SU-DHL-6 (cell line): Measurements from ENCODE around the gene PPP1R2.
A peak's percentile ranks its signal among the peaks of the same experiment; 100 is the strongest.

Experiments
- H2AFZ ChIP-seq: fragments of 200-600 bp; sonication (generic); 2 replicates; pipeline ENCODE4 v1.6.1; 2014; ENCODE audit warnings: low read depth, mild to moderate bottlenecking, moderate library complexity, mixed read lengths, antibody characterized with exemption, low read length; ENCODE audit not compliant: severe bottlenecking
- H3F3A ChIP-seq: fragments of 200-600 bp; shearing (Covaris generic); 2 replicates; pipeline ENCODE4 v1.6.0; 2016; ENCODE audit warnings: antibody characterized with exemption, mild to moderate bottlenecking; ENCODE audit not compliant: insufficient read depth
- H3K27ac ChIP-seq: fragments of 200-600 bp; sonication (generic); 2 replicates; pipeline ENCODE4 v1.5.1; 2016; ENCODE audit warnings: low read depth, mild to moderate bottlenecking, low read length, moderate library complexity, mixed read lengths
- H3K27me3 ChIP-seq: fragments of 200-600 bp; sonication (generic), shearing (Covaris generic); 2 replicates; pipeline ENCODE4 v1.6.0; 2014; ENCODE audit warnings: mild to moderate bottlenecking, low read length
- H3K36me3 ChIP-seq: fragments of 200-600 bp; sonication (generic); 2 replicates; pipeline ENCODE4 v1.6.1; 2014; ENCODE audit warnings: mild to moderate bottlenecking, low read length, mixed read lengths
- H3K4me2 ChIP-seq: fragments of 300-600, 200-600 bp; shearing (Covaris generic), sonication (generic); 2 replicates; pipeline ENCODE4 v1.6.0; 2014; ENCODE audit warnings: low read length, low read depth, mild to moderate bottlenecking; ENCODE audit not compliant: poor library complexity, severe bottlenecking
- H3K4me3 ChIP-seq: fragments of 200-600 bp; sonication (generic); 2 replicates; pipeline ENCODE4 v1.5.1; 2014; ENCODE audit warnings: antibody characterized with exemption, low read length, mild to moderate bottlenecking, mixed read lengths; ENCODE audit not compliant: insufficient read depth, poor library complexity, severe bottlenecking
- H3K79me2 ChIP-seq: fragments of 200-600 bp; sonication (generic); 2 replicates; pipeline ENCODE4 v1.6.1; 2014; ENCODE audit warnings: mild to moderate bottlenecking, low read length, moderate library complexity; ENCODE audit not compliant: insufficient read depth
- H3K9ac ChIP-seq: fragments of 200-600 bp; sonication (generic); 2 replicates; pipeline ENCODE4 v1.7.0; 2014; ENCODE audit warnings: mild to moderate bottlenecking, low read length
- H3K9me2 ChIP-seq: fragments of 200-600 bp; sonication (generic); replicated peaks from 2 replicates; pipeline ENCODE4 v1.6.1; 2014; ENCODE audit warnings: low read length; ENCODE audit not compliant: insufficient read depth
- H3K9me3 ChIP-seq: fragments of 200-600 bp; sonication (generic); 2 replicates; pipeline ENCODE4 v1.6.1; 2014; ENCODE audit warnings: low read length, mixed read lengths; ENCODE audit not compliant: insufficient read depth
- H4K20me1 ChIP-seq: fragments of 200-600 bp; sonication (generic); 2 replicates; pipeline ENCODE4 v1.6.1; 2014; ENCODE audit warnings: low read depth, mild to moderate bottlenecking, antibody characterized with exemption, low read length, moderate library complexity, mixed read lengths
- CTCF ChIP-seq: fragments of 200-600 bp; sonication (generic); IDR thresholded peaks from one replicate; pipeline ENCODE4 v1.5.1; 2017; ENCODE audit warnings: antibody characterized with exemption, mild to moderate bottlenecking, low read length, moderate library complexity; ENCODE audit not compliant: insufficient read depth, poor library complexity, severe bottlenecking
- EZH2phosphoT487 ChIP-seq: fragments of 200-600 bp; sonication (generic), shearing (Covaris generic); conservative IDR thresholded peaks from 2 replicates; pipeline ENCODE4 v1.6.1; 2018; ENCODE audit warnings: mild to moderate bottlenecking, antibody characterized with exemption, low read length, moderate library complexity, mixed read lengths

PPP1R2 gene

GRCh38 chr3:195539479-195539878, 3.6 kb downstream of the PPP1R2 start:
- Histone ChIP-seq H4K20me1 (peaks cover 12% of the 10 kb centered on the region; the same call in 1 of the 2 replicates), H2AFZ (no peak overlapping the region), H3K79me2 (peaks cover 82% of the 10 kb centered on the region), H3K4me3 (no peak overlapping the region), H3K9me3 (no peaks in the 10 kb centered on the region), H3K9ac (no peak overlapping the region), H3K27me3 (no peaks in the 10 kb centered on the region), H3F3A (peaks cover 18% of the 10 kb centered on the region), H3K4me2 (peak overlapping the region; percentile 91), H3K27ac (no peak overlapping the region; the same call in 1 of the 2 replicates), H3K9me2 (no peaks in the 10 kb centered on the region), H3K36me3 (peaks cover 4% of the 10 kb centered on the region; the same call in 1 of the 2 replicates)
- TF ChIP-seq CTCF (no peak), EZH2phosphoT487 (no peak)

- H3K27ac ChIP-seq = peak overlapping the region; percentile 49; the same call in 1 of the 2 replicates
- H3K9ac ChIP-seq = no peak overlapping the region
- H2AFZ ChIP-seq = no peak overlapping the region
Measured at GRCh38 chr3:195537995-195538394, 5.1 kb downstream of the PPP1R2 start.

DNA sequence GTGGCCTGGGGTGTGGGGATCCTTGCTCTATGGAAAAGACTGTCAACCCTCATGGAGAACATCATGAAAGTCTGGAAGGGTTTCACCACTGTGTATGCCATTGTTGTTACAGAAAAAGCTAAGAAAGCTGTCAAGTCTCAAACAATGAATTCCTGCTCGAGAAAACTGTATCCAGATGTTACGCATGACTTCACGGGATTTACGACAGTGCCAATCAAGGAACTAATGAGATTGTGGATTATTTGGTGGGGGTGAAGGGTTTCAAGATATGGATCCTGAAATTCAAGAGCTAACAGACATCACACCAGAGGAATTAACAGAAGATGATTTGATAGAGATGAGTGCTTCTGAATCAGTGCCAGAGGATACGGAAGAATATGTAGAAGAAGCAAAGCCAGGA, 7.8 kb downstream of the PPP1R2 start:
- H3K4me3 ChIP-seq = no peak overlapping the region
- peaks cover 6% of the 10 kb centered on the region; the same call in 1 of the 2 replicates for H4K20me1 ChIP-seq
- no peak for TF ChIP-seq CTCF
- no peak for TF ChIP-seq EZH2phosphoT487
- no peak overlapping the region for H2AFZ ChIP-seq
- no peak overlapping the region for H3K4me2 ChIP-seq
- no peak overlapping the region for H3K27ac ChIP-seq
- H3F3A ChIP-seq = peaks cover 3% of the 10 kb centered on the region; the same call in 1 of the 2 replicates
- no peaks in the 10 kb centered on the region for H3K9me2 ChIP-seq
- peaks cover 3% of the 10 kb centered on the region; the same call in 1 of the 2 replicates for H3K36me3 ChIP-seq
- no peaks in the 10 kb centered on the region for H3K9me3 ChIP-seq
- H3K79me2 ChIP-seq = peaks cover 95% of the 10 kb centered on the region
- H3K9ac ChIP-seq = no peak overlapping the region
- H3K27me3 ChIP-seq = no peaks in the 10 kb centered on the region

More at GRCh38 chr3:195537995-195538394, 5.1 kb downstream of the PPP1R2 start:
- peak overlapping the region; percentile 91 for H3K4me2 ChIP-seq
- H3K27me3 ChIP-seq = no peaks in the 10 kb centered on the region
- peak overlapping the region; percentile 13 for H3K4me3 ChIP-seq
- TF ChIP-seq EZH2phosphoT487 = no peak
- TF ChIP-seq CTCF = no peak
- peaks cover 4% of the 10 kb centered on the region; the same call in 1 of the 2 replicates for H3K36me3 ChIP-seq
- H3K9me2 ChIP-seq = no peaks in the 10 kb centered on the region
- H4K20me1 ChIP-seq = peaks cover 18% of the 10 kb centered on the region; the same call in 1 of the 2 replicates
- peaks cover 18% of the 10 kb centered on the region for H3F3A ChIP-seq
- no peaks in the 10 kb centered on the region for H3K9me3 ChIP-seq
- peaks cover 97% of the 10 kb centered on the region for H3K79me2 ChIP-seq
